CD4-positive, alpha-beta T cell treated with Interleukin-21 for 1 hour (primary cell): ENCODE measurements around the gene TBX3.

Experiments used
- DNase-seq: peaks from one replicate; pipeline ENCODE4 v3.0.0-alpha.2; 2020

TBX3 gene

DNA sequence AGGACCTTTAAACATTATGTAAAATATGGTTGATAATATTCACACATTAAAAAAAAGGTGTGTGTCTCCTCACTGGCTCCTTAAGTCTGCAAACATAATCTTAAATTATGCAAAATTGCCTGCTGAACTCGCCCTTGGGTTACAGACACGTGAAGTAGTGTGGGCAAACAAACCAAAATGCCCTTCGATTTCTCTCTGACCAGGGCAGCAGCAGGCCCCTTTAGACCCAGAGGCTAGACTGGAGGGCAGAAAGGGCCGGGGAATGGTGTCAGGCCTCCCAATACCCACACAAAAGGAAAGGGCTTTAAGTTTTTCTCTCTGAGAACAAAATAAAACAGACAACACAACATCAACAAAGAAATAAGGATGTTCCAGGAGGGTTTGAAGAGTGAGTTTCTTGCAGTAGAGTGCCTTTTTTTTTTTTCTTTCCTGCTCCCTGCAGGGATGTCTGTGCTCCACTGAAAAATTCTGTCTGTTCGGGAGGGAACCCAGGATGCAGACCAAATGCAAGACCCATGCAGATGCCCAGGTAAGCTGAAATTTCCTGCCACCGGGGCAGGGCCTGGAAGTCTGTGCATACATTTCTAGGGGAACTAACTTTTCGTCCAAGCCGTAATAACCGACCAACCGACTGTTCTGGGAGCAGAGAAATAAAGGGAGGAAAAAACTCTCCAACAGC, 1.7 kb downstream of the TBX3 start:
- no peak for DNase-seq

- DNase-seq, result no peak
Measured at GRCh38 chr12:114681116-114681871, 2.7 kb downstream of the TBX3 start.

- no peak for DNase-seq
Measured at GRCh38 chr12:114680604-114681069, 3.3 kb downstream of the TBX3 start.

GRCh38 chr12:114679942-114680341, 4.0 kb downstream of the TBX3 start:
- DNase-seq, result no peak

GRCh38 chr12:114679452-114679875, 4.5 kb downstream of the TBX3 start:
- no peak for DNase-seq

DNA sequence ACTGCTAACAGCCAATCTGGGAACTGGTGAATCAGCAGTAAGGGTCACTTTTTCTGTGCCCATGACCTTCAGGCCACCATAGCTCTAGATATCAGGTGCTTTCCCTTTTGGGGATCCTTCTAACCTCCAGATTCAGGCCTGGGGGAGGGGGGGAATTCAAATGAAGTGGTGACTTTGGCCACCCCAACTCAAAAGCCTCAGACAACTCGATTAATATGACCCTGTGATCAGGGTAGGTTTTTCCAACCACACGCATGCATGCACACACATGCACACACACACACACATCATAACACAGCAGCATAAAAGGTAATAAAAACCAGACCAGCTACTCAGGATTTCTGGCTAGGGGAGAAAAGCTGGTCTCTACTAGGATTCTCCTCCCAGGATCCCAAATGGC, 5.3 kb downstream of the TBX3 start:
- no peak for DNase-seq

DNA sequence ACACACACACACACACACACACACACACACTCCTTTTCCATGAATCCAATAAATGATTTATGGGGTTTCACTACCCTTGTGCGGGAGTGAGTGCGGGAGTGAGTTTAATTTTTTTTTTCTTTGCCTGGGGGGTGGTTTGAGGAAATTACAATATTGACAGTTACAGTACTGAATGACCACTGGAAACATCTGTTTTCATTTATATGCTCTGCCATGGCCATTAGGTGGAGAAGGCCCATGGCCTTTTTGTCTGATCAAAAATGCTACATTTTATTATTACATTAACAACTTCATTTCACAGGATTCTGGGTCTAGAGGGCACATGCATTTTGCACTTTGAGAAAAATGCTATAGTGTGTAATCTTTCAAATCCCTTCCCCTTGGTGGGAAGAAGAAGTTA, 5.9 kb downstream of the TBX3 start:
- DNase-seq, result no peak

DNA sequence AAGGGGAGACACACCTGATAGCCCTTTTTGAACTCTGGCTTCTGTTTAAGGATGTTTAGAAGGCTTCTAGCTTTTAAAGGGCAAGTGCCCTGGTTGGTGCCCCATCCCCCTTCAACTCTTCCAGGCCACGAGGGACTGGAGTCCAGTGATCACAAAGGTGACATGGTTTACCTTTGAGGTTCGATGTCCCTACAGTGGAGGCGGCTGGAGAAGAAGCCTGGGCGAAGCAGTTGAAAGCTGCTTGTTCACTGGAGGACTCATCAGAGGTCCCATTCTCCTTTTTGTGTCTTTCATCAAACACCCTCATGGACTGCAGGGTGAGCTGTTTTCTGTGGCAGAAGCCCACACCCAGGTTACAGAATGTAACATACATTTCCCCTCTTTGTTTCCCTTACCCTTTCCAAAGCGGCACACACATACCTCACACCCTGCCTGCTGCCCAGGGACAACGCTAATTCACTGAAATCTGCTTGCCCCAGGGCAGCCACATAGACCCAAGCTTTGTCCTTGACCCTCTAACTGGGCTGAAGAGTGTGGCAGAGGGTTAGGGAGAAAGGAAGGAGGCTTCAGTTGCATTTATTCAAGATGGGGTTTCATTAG, 7.7 kb downstream of the TBX3 start:
- no peak for DNase-seq

DNA sequence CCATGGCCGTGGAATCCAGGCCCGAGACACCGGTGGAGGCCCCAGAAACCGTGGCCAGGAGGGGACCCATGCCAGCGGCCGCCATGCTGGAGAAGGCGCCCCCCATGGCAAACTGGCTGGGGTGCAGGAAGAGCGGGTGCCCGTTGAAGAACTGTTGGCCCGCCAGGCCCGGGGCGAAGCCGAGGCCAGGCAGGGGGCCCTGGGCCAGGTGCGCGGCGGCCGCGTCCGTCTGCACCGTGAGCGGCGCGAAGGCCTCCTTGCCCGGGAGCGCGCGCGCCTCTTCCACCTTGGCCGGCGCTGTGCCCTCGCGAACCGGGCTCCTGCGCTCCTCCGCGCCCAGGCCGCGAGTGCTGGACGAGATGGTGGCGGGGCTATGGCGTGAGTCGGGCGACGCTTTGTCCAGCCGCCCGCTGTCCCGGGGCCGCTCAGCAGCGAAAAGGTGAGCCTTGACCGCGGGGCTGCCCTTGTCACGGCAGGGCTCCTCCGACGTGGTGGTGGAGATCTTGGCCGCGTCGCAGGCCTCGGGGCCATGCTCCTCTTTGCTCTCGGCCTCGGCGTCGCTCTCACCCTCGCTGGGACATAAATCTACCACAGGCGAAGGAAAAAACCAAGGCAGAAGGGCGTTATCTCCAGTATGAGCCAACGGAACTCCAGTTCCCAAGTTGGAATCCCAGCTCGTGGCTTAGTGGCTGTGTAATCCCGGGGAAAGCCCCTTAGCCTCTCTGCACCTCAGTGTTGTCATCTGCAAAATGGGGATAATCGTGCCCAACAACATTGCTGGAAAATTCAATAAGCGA, 9.5 kb downstream of the TBX3 start:
- DNase-seq, result no peak

GRCh38 chr12:114673901-114674250, 10.1 kb downstream of the TBX3 start:
- no peak for DNase-seq

- no peak for DNase-seq
Measured at GRCh38 chr12:114673169-114673833, 10.7 kb downstream of the TBX3 start.

DNA sequence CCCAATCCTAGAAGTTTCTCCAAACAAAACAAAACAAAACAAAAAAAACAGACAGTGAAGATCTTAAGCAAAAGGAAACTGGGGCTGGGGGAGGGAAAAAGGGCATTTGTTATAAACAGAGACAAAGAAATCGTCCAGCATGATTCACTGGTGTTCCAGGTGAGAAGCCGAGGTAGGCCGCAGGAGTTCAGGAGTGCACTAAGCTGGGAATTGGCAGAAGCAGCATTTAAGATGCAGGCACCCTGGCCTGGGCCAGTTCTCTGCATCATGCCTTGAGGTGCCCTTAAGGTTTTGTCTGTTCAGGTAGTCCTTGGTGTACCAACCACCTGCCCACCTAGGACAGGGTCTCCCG, 11.2 kb downstream of the TBX3 start:
- no peak for DNase-seq

DNA sequence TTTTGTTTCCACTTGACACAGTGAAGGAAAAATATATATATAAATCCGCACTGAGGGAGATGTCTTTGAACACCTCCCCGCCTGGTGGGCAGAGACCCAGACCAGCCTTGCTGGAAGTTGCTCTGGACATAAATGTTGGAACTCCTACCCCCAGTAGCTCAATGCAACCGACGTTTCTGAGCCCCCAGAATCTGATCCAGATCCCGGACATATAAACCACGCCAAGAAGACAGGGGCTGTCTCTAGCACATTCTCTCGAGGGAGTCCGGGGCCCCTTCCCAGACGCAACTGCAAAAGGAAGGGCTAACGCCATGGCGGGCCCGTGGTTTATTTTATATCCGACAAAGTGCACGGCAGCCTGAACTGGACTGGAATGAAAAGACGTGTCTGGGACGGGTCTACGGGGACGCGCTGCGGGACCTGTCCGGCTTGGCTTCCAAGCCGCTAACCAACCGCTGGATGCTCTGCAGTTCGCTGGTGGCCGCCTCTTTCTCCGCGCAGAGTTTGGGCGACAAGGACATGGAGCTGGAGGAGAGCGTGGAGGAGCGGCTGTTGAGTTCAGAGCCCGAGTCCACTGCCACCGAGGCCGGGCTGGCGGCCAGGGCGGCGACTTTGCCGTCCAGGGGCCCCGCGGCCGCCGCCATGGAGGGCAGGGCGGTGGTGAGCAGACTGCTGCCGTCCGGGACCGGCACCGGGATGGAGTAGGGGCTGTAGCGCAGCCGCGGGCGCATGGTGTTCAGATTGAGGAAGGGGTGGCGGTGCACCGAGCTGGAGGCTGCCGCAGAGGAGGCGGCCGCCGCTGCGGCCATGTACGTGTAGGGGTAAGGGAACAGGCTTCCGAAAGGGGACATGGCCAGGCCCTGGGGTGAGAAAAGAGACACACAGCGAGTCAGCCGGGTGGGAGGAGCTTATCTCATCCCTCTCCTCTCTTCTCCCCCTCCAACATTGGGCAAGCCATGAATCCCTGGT, 12.2 kb downstream of the TBX3 start:
- no peak for DNase-seq

DNA sequence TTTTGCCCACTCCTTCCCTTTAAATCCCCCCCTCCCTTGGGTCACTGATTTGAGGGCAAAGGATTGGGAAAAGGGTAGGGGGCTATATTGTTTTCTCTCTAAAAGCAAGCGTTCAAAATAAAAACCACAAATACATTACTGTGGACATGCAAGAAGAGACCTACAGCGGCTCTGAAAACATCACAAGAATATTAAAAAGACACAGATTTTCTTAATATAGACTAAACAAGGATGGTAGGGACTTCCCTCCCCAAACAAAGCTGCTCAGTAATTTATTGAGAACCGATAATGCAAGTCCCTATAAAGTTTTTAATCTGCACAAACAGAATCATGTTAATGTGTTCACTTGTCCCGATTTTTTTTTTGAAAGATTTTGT, 12.9 kb downstream of the TBX3 start:
- DNase-seq, result no peak

DNA sequence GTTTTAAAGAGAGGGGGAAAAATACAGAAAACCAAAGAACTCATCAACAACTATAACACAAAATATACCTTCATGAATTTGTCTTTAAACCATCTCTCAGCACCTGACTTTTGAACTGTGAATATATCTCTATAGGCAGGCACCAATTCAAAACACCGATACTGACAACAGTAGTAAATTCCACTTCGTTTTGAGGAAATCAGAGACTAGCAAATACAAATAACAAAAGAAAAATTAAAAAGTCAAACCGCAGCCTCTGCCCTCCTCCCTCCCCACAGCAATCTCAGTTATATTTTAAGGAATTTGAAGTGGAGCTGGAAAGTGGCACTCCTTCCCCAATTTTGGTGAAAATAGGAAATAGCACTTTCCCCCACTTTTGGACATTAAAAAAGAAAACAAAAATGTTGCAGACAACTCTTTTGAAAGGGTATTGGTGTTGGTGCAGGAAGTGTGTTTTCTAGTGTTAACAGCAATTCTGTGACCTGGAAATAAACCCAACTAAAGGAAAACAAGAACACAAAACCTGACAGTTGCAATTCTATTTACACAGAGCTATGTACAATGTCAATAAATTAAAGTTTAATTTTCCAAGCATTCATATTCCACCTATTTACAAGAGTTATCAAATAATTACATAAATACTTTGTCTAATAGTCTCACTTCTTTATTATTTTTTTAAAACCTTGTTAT, 13.5 kb downstream of the TBX3 start:
- DNase-seq, result no peak

- no peak for DNase-seq
Measured at GRCh38 chr12:114669401-114670290, 14.3 kb downstream of the TBX3 start.

- DNase-seq, result no peak
Measured at GRCh38 chr12:114668886-114669288, 15.1 kb downstream of the TBX3 start.

- DNase-seq, result no peak
Measured at GRCh38 chr12:114668151-114668885, 15.7 kb downstream of the TBX3 start.

GRCh38 chr12:114667669-114668150, 16.3 kb downstream of the TBX3 start:
- DNase-seq, result no peak
